ENCODE measurements around the gene RC3H2. TPM values are rescaled to one million over a fixed set of nuclear protein-coding genes. Genes with fewer than 3 reads are reported as not detected.
"Not testable (repeated sequence)": the region's sequence is repeated elsewhere in the genome, so short reads cannot be mapped to it uniquely, and the experiment has no call there.

Gene RC3H2
- total RNA-seq, 1 donor, result 58.8 TPM

DNA sequence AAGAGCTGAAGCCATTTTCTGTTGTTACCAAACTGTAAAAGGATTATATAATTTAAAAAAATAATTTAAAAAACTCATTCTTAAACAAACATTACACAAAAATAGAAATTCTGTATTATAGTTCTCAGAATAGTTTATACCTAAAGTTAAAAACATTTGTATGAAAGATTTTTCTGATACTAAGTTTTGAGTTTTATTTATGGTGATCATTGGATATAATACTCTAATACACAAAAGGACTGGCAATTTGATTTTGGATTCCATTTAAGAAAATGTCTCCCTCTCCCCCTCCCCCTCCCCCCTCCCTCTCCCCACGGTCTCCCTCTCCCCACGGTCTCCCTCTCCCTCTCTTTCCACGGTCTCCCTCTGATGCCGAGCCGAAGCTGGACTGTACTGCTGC, 39.1 kb downstream of the RC3H2 start:
- DNase-seq (ENCODE audit: low read depth), result no peak
- H3K4me3 ChIP-seq (ENCODE audit: low read depth, low read length), result no peak overlapping the region
- TF ChIP-seq, protein P1, sequence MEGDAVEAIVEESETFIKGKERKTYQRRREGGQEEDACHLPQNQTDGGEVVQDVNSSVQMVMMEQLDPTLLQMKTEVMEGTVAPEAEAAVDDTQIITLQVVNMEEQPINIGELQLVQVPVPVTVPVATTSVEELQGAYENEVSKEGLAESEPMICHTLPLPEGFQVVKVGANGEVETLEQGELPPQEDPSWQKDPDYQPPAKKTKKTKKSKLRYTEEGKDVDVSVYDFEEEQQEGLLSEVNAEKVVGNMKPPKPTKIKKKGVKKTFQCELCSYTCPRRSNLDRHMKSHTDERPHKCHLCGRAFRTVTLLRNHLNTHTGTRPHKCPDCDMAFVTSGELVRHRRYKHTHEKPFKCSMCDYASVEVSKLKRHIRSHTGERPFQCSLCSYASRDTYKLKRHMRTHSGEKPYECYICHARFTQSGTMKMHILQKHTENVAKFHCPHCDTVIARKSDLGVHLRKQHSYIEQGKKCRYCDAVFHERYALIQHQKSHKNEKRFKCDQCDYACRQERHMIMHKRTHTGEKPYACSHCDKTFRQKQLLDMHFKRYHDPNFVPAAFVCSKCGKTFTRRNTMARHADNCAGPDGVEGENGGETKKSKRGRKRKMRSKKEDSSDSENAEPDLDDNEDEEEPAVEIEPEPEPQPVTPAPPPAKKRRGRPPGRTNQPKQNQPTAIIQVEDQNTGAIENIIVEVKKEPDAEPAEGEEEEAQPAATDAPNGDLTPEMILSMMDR (IDR thresholded peaks at IDR 0.05; ENCODE audit: insufficient read depth, low read length), result no peak

DNA sequence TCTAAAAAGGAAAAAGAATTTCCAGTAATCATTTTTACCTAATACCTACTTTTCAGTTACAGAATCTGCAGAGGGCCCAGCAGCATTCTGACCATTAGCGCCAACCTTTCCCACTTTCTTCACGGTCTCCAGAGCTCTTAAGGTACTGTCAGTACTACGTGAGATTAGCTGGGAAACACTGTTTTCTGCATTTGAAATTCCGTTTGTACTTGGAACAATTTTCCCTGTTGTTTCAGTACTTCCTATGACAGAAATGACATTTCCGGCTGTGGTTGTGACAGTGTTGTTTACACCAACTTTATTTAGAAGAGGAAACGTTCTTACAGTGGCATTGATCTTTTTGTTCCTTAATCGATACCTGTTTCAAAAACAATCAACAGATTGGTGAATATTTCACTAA, 39.9 kb downstream of the RC3H2 start:
- no peak overlapping the region for H3K4me3 ChIP-seq (ENCODE audit: low read depth, low read length)
- TF ChIP-seq, protein P1 (IDR thresholded peaks at IDR 0.05; ENCODE audit: insufficient read depth, low read length), result no peak
- no peak for DNase-seq (ENCODE audit: low read depth)

DNA sequence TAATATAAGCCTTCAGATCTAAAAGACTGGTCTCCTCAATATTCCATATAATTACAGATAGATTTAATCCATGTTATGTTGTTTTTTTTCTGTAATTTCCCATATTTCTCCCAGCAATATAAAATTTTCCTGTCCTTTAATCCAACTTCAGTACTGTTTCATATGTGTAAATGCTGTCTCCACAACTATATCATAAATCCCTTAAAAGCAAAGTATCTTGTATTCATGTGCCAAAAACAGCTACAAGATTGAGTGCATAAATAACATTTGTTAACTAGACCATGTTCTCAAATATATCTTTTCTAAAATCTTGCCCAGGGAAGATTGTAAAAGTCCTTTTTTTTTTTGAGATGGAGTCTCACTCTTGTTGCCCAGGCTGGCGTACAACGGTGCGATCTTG, 41.8 kb downstream of the RC3H2 start:
- TF ChIP-seq, protein P1 (IDR thresholded peaks at IDR 0.05; ENCODE audit: insufficient read depth, low read length), result no peak
- H3K4me3 ChIP-seq (ENCODE audit: low read depth, low read length), result no peak overlapping the region
- no peak for DNase-seq (ENCODE audit: low read depth)

DNA sequence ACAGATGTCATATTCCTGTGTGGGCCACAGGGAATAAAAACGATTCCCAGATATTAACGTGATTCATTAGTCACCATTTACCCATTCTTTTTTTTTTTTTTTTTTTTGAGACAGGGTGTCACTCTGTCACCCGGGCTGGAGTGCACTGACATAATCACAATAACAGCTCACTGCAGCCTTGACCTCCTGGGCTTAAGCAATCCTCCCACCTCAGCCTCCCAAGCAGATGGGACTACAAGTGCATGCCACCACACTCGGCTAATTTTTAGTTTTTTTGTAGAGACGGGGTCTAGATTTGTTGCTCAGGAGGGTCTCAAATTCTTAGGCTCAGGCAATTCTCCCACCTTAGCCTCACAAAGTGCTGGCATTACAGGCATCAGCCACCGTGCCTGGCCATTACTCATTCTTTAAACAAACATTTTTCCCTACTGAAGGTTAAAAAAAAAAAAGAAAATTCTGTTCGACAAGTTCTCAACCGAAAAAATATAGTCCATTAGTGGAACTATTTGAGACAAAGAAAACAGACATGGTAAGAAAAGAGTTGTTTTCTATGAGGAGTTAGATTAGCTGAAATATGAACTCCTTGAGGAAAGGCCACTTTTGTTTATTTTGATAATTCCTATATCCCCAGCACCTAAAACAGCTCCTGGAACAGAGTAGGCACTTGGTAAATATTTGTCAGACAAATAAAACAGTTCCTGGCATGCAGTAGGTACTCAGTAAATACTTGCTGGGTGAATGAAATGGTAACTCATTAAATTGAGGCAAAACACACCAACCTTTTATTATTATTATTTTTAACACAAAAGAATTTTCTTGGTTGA, 44.6 kb downstream of the RC3H2 start:
- H3K4me3 ChIP-seq (ENCODE audit: low read depth, low read length), result no peak overlapping the region
- no peak for DNase-seq (ENCODE audit: low read depth)

DNA sequence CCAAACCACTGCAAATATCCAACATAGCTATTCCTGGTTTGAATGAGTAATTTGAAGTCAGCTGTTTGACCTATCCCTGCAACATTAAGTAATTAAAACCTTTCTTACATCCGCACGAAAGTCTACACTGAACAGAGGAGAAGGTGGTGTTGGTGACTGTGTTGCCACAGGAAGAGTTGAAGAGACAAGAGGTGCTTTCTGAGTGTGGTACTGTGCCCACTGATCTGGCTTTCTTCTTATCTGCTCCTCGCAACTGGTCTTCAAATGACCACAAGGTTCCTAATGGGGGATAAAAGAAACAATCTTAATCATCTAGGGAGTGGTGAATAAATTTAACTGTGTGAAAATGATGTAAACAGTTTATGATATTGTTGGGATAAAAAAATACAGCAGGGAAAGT, 47.3 kb downstream of the RC3H2 start:
- no peak for DNase-seq (ENCODE audit: low read depth)
- H3K4me3 ChIP-seq (ENCODE audit: low read depth, low read length), result no peak overlapping the region
- TF ChIP-seq, protein P1 (IDR thresholded peaks at IDR 0.05; ENCODE audit: insufficient read depth, low read length), result no peak

More for the DNA sequence above, 44.6 kb downstream of the RC3H2 start:
- TF ChIP-seq, protein P1 (IDR thresholded peaks at IDR 0.05; ENCODE audit: insufficient read depth, low read length), result no peak

DNA sequence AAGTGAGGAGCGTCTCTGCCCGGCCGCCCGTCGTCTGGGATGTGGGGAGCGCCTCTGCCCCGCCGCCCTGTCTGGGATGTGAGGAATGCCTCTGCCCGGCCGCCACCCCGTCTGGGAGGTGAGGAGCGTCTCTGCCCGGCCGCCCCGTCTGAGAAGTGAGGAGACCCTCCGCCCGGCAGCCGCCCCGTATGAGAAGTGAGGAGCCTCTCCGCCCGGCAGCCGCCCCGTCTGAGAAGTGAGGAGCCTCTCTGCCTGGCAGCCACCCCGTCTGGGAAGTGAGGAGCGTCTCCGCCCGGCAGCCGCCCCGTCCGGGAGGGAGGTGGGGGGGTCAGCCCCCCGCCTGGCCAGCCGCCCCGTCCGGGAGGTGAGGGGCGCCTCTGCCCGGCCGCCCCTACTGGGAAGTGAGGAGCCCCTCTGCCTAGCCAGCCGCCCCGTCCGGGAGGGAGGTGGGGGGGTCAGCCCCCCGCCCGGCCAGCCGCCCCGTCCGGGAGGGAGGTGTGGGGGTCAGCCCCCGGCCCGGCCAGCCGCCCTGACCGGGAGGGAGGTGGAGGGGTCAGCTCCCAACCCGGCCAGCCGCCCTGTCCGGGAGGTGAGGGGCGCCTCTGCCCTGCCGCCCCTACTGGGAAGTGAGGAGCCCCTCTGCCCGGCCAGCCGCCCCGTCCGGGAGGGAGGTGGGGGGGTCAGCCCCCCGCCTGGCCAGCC, 52.9 kb downstream of the RC3H2 start:
- not testable (repeated sequence) for DNase-seq (ENCODE audit: low read depth); H3K4me3 ChIP-seq (ENCODE audit: low read depth, low read length)

DNA sequence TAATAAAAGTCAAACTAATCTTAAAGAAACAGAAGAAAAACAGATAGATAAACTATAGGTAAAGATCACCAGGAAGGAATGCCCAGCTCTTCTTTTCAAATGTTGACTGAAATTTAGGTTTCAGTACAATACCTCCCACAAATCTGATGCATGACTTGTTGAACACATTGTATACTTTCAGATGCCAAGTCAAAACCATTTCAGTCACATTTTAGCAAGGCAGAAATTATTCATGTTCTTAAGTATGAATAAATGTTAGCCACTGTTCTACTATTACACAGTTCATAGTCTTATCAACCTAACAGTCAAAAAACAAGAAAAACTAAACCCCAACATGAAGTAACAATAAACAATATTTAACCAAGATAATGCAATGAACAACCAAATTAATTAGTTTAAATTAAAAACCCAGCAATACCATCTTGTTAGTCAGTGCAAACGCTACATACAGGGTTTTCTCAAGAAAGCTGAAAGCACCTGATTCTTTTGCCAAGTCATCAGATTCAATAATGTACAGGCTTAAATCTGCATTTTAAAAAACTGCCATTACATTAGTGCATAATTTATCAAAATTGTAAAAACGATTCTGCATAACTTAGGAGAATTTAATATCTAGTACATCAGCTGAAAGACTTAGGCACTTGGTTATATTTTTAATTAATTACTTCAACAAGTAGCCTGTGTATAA, 56.8 kb downstream of the RC3H2 start:
- TF ChIP-seq, protein P1 (IDR thresholded peaks at IDR 0.05; ENCODE audit: insufficient read depth, low read length), result no peak
- no peak overlapping the region for H3K4me3 ChIP-seq (ENCODE audit: low read depth, low read length)
- DNase-seq (ENCODE audit: low read depth), result no peak
